A549 treated with dexamethasone at 1 μM for 4 hours (cell line): ENCODE measurements around the gene PSEN1. TPM values are rescaled to one million over a fixed set of nuclear protein-coding genes. Genes with fewer than 3 reads are reported as not detected.

Source experiments
- total RNA-seq: library from RNA; stranded (reverse); fragments of 200-300 nt; extraction: Qiagen RNA extraction; gene quantifications from 5 replicates; pipeline ENCODE4 v1.2.3, GENCODE V29; 2022

The PSEN1 gene
- 65.9 to 72.8 TPM (median 66.7 TPM) in 5 replicates for total RNA-seq

DNA sequence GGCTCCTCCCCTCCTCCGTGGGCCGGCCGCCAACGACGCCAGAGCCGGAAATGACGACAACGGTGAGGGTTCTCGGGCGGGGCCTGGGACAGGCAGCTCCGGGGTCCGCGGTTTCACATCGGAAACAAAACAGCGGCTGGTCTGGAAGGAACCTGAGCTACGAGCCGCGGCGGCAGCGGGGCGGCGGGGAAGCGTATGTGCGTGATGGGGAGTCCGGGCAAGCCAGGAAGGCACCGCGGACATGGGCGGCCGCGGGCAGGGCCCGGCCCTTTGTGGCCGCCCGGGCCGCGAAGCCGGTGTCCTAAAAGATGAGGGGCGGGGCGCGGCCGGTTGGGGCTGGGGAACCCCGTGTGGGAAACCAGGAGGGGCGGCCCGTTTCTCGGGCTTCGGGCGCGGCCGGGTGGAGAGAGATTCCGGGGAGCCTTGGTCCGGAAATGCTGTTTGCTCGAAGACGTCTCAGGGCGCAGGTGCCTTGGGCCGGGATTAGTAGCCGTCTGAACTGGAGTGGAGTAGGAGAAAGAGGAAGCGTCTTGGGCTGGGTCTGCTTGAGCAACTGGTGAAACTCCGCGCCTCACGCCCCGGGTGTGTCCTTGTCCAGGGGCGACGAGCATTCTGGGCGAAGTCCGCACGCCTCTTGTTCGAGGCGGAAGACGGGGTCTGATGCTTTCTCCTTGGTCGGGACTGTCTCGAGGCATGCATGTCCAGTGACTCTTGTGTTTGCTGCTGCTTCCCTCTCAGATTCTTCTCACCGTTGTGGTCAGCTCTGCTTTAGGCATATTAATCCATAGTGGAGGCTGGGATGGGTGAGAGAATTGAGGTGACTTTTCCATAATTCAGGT, at the start of gene PSEN1:
TSS of gene PSEN1 (plus strand) at position 121 of the 839 bp plus-strand sequence. CDS start 11,513 bp downstream, outside the sequence.

DNA sequence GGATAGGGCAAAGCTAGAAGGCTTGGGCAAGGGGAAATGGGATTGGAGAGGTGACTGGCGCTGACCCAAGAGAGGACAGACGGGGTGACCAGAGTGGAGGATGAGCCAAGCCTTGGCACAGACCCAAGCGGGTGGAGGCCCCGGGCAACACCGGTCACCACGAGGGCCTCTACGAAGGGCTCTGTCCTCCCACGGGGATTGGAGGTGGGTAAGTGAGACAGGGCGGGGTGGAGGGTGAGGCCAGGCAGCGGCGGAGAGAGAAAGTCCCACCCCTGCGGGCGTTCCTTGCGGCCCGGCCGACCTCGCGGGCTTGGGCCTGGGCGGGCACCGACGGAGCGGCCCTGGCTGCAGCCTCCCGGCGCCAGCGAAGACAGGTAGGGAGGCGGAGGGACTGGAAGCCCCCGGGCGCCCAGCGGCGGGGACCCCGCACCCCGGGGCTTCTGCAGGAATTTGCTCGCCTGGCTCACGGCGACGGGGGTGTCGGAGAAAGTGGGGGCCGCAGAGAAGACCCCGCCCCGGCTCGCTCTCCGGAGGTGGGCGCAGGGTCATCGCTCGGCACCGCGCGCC, 101.0 kb downstream of the PSEN1 start, which contains the start of gene PAPLN:
TSS of gene PAPLN (plus strand) at position 288 of the 567 bp plus-strand sequence. CDS start 2,273 bp downstream, outside the sequence.

Other genes with a start within 250 kb of the PSEN1 start
- gene DPF3, start 242.4 kb upstream of the PSEN1 start, total RNA-seq: 0.09 to 0.19 TPM (median 0.16 TPM) in 4 of 5 replicates, not detected in the other
- 28.4 to 33.4 TPM (median 31.7 TPM) in 5 replicates for gene DCAF4, start 210.0 kb upstream of the PSEN1 start, total RNA-seq
- gene ZFYVE1, start 109.4 kb upstream of the PSEN1 start, total RNA-seq: 8.8 to 10.5 TPM (median 9.4 TPM) in 5 replicates
- 51.0 to 65.6 TPM (median 56.4 TPM) in 5 replicates for gene RBM25, start 78.0 kb upstream of the PSEN1 start, total RNA-seq
- 4.0 to 5.6 TPM (median 4.9 TPM) in 5 replicates for gene PAPLN, start 101.0 kb downstream of the PSEN1 start, total RNA-seq